Measurements from ENCODE around the gene FASTK.

GRCh38 chr7:151058781-151059366, 21.7 kb downstream of the FASTK start:
- no peak for TF ChIP-seq ZNF70 (CRISPR knock-in tag; IDR thresholded peaks at IDR 0.05)
- TF ChIP-seq CREB5 (CRISPR knock-in tag; IDR thresholded peaks at IDR 0.05; ENCODE audit: low read depth), result no peak
- TF ChIP-seq CSRNP3 (CRISPR knock-in tag; IDR thresholded peaks at IDR 0.05), result no peak
- TF ChIP-seq ESRRG (CRISPR knock-in tag; IDR thresholded peaks at IDR 0.05), result no peak
- TF ChIP-seq RARB (CRISPR knock-in tag; IDR thresholded peaks at IDR 0.05), result no peak
- no peak for TF ChIP-seq ARNTL (CRISPR knock-in tag; IDR thresholded peaks at IDR 0.05; ENCODE audit: borderline replicate concordance, low read depth)
- no peak for TF ChIP-seq TOX (CRISPR knock-in tag; IDR thresholded peaks at IDR 0.05; ENCODE audit: borderline replicate concordance)
- TF ChIP-seq GLIS3 (CRISPR knock-in tag; IDR thresholded peaks at IDR 0.05), result no peak

Measured in SK-N-SH treated with all-trans-retinoic acid at 6 μM for 48 hours (cell line).